GM04503 (cell line): ENCODE measurements around the gene UBR1.
"Not testable (repeated sequence)": the region's sequence is repeated elsewhere in the genome, so short reads cannot be mapped to it uniquely, and the experiment has no call there.

Experiments used
- DNase-seq: peaks from one replicate; pipeline ENCODE4 v3.0.0-alpha.2; 2012; ENCODE audit warnings: low read depth

The UBR1 gene

DNA sequence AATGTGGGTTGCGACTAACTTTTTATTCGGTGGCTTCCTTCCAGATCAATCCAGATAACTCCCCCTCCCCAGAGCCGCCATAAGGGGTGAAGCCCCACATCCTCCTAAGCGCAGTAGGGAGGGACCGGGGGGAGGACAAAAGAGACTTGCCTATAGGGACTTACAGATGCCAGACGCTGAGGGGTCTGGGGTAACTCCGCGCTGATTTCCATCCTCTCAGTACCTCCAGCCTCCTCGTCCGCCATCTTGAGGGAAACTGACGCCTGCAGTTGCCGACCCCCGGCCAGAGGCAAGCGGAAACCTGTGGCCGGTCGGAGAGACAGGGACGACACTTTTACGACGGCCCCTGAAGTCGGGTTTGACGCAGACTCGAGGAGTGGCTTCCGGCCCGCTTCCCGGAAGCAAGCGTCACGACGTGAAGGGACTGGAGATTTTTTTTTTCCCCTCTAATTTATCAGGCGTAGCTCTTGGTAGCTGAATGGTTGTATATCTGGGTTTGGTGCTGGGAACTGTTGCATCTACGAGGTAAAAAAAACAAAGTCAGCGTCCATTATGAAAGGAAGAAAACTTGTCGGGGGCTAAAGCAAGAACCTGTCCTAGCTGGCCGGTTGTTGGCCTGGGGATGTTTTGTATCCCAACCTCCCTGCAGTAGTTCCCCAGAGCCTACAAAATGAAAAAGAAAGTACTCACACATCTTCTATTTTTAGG lies at the start of gene UBR1:
Gene UBR1 (minus strand): TSS at position 261 of the 708 bp plus-strand sequence. CDS start 16 bp downstream, at position 245.
- DNase-seq, result no peak

GRCh38 chr15:43153269-43153668 lies 47.4 kb upstream of the UBR1 start:
- DNase-seq, result no peak

DNA sequence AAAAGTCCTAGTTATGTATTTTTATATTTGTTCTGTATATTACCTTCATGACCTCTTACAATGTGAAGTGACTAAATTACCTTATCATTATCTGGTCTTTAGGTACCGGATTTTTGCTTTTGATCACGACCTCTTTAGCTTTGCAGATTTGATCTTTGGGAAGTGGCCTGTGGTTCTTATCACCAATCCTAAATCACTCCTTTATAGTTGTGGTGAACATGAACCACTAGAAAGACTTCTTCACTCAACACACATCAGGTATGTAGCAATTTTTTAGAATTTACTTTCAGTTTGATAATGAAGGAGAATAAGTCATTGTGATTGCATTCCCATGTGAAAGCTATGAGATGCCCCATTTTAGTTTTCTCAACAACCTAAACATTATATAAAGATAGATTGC lies 45.9 kb upstream of the UBR1 start:
- no peak for DNase-seq

DNA sequence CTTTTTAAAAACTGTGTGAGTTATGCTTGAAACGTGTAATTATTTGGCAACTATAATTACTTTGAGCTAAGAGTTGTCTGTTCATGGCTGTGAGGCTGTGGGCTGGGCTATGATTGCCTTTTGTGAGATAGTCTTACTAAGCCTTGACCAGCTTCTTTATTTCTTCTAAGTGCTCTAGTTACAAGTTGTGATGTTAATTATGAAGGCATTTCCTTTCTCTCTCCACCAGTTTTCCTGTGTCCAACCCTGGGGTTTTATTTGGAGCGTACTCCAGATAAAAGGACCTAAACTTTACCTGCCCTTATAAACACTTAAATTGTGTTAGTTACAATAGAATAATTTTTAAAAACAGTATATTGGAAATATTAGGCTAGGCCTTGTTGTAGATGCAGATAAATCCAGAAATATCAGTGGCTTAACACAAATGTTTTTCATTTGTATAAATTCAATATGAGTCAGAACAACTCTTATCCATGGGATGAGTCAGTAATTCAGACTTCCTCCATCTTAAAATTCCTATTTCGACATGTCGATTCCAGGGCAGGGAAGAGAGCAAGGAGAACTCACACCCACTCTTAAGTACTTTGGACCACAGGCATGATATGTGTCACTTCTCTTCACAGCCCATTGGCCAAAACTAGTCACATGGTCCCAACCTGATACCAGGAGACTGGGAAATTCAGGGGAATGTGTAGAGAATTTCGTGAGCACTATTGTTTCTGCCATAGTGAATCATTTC lies 44.5 kb upstream of the UBR1 start:
- peak; percentile 73 for DNase-seq

- no peak for DNase-seq
These were observed 40.3 kb upstream of the UBR1 start for GRCh38 chr15:43146184-43146583.

- no peak for DNase-seq
These were observed 38.7 kb upstream of the UBR1 start for GRCh38 chr15:43144512-43144911.

DNA sequence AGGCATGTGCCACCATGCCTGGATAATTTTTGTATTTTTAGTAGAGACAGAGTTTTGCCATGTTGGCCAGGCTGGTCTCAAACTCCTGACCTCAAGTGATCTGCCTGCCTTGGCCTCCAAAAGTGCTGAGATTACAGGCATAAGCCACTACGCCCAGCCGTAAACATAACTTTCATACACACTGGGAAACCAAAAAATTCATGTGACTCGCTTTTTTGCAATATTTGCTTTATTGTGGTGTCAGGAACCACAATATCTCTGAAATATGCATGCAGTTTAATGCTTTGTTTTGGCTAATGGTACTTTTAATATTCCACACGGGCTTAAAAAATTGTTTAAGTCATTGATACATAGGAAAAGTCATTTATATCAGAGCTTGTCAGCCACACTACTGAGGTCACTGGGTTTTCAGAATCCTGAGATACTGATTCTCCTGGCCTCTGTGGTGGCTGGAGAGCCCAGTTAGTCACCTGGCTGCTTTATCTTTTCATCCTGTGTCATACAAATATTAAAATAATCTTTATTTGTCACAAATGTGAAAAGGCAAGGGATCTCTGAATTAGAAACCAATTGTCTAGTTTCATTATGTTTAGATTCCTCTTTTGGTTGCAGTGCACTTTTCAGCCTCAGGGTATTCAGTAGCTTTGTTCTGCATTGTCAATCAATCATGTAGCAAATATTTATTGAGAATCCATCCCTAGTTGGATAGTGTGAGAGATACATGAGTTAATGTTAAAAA lies 37.5 kb upstream of the UBR1 start:
- DNase-seq, result no peak

DNA sequence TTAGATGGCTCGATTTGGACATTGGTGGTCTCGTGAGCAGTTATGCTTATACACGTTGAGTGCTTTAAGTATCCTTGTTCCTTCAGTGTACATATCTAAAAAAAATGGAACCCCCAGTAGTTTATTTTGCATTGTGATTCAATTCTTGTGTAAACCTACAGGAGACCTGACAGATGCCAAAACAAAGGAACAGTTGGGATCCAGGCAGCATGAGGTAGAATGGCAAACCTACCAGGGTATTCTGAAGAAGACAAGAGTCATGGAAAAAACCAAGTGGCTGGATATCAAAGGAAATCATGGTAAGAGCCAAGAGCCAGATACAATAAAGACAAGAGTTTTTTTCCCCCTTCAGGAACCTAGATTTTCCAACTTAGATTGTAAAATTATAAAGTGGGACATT lies 29.5 kb upstream of the UBR1 start:
- no peak for DNase-seq

DNA sequence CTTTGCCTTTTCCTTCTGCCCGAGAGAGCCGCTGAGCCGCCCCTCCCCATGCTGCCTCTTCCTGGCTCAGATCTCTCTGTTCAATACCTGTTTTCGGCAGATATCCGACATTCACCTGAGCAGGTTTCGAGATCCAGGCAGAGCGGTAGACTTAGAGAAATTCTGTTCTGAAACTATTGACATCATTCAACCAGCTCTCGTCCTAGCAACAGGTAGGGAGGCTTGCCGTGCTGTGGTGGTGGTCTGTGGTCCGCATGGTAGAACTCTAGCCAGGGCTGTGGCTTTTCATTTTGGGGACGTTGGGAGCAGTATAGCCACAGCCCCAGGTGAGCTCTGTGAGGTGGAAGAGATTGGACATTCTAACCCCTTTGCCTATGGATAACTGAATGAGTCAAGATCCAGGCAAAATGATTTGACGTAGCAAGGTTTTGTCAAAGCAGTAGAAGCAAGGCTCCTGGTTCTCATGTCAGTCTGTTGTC lies 28.4 kb upstream of the UBR1 start:
- DNase-seq, result no peak

- DNase-seq, result peak; percentile 19
These were observed 27.8 kb upstream of the UBR1 start, which contains the start of gene TMEM62 for GRCh38 chr15:43133430-43134156. Gene TMEM62 (plus strand): TSS chr15:43133586. CDS start chr15:43133803, 217 bp downstream.

DNA sequence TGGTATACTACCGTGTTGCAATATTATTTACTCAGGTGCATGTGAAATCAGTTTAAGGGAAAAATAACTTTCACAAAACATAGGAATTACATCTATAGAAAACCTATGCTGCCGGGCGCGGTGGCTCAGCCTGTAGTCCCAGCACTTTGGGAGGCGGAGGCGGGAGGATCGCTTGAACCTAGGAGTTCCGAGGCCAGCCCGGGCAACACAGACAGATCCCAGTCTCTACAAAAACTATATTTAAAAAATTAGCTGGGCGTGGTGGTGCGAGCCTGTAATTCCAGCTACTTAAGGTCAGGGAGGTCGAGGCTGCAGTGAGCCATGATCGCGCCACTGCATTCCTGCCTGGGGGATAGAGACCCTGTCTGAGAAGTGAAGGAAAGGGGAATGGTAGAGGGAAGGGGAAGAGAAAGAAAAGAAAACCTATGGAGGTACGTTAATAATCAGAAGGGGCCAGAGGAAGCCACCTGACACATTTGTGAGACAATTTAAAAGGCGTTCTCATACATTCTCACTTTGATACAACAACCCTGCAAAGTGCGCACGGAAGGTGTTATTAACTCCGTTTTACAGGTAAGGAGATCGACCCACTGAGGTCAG lies 27.1 kb upstream of the UBR1 start:
- DNase-seq, result no peak

- DNase-seq, result no peak
These were observed 23.1 kb upstream of the UBR1 start for GRCh38 chr15:43128980-43129335.

GRCh38 chr15:43128174-43128979 lies 22.5 kb upstream of the UBR1 start:
- DNase-seq, result not testable (repeated sequence)

GRCh38 chr15:43127752-43128151 lies 21.9 kb upstream of the UBR1 start:
- DNase-seq, result no peak

DNA sequence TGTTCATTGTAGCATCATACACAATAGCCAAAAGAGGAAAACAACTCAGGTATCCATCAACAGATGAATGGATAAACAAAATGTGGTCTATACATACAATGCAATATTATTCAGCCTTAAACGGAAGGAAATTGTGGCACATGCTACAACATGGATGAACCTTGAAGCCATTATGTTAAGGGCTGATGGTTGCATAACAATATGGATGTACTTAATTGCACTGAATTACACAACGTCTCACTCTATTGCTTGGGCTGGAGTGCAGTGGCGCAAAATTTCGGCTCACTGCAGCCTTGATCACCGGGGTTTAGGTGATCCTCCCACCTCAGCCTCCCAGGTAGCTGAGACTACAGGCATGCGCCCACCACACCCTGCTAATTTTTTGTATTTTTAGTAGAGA lies 20.5 kb upstream of the UBR1 start:
- DNase-seq, result no peak

GRCh38 chr15:43125100-43125661 lies 19.3 kb upstream of the UBR1 start:
- DNase-seq, result no peak

- no peak for DNase-seq
These were observed 16.0 kb upstream of the UBR1 start for GRCh38 chr15:43121863-43122262.

GRCh38 chr15:43118829-43119228 lies 13.0 kb upstream of the UBR1 start:
- DNase-seq, result no peak

GRCh38 chr15:43118286-43118685 lies 12.4 kb upstream of the UBR1 start:
- no peak for DNase-seq

DNA sequence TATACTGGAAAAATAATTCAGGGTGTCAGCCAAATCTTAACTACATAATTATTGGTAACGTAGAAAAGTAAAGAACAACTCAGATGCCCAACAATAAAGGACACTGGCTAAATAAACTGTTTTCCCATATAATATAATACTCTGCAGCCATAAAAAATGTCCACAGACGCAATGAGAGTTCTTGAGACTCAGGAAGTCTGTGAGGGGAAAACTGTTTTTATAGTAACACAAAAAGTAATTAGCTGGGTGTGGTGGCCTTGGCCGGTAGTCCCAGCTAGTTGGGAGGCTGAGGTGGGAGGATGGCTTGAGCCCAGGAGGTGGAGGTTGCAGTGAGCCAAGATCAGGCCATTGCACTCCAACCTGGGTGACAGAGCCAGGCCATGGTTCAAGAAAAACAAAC lies 5.5 kb upstream of the UBR1 start:
- DNase-seq, result no peak
